LoVo (cell line): ENCODE measurements around the gene SUGT1.
"Not testable (repeated sequence)": the region's sequence is repeated elsewhere in the genome, so short reads cannot be mapped to it uniquely, and the experiment has no call there.

Experiments used
- DNase-seq: peaks from one replicate; pipeline ENCODE4 v3.0.0-alpha.2; 2016; ENCODE audit warnings: low spot score

Gene SUGT1

DNA sequence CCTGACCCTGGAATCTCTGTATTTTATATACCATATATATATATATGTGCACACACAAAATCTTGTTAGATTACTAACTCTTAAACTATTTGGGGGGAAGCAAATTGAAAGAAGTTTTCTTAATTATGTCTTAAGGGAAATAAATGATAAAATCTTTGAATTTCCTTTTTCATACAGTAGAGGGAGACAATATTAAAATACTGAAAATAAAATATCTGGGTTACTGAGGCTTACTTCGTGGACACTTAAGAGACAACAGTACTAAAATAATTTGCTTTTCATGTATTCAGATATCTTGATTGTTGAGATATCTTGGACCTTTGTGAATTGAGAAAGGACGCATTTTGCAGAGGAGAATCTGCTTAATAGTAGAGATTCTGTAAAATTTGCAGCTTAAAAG lies 17.0 kb downstream of the SUGT1 start:
- no peak for DNase-seq

DNA sequence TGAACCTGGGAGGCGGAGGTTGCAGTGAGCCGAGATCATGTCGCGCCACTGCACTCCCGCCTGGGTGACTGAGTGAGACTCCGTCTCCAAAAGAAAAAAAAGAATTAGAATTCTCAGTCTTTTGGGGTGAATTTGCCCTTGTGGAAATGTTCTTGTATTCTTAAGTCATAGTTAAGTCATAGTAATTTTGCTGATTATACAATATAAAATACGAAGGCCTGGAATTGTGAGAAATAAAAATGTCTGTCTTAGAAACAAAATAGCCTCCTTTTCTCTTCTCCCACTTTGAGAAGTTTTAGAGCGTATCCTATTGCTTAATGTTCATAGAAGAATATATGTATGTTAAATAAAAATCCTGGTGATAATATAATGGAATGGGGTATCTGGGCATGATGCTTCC lies 18.1 kb downstream of the SUGT1 start:
- no peak for DNase-seq

DNA sequence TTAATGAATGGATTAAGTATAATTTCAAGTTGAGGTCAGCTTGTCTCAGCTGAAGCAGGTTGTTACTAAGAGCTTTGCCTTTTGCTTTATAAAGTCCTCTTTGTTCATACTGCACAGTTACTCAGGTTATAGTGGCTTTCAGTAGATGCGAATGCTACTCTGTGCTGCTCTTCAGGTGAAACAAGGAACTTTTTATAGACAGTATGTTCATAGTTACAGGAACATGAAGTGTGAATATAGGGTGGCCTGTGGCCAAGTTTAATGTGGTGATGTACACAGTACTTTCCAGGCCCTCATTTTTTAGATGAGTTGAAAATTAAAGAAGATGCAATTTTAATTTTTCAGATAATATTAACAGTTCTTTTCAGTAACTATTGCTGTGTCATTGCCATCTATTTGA lies 20.8 kb downstream of the SUGT1 start:
- no peak for DNase-seq

DNA sequence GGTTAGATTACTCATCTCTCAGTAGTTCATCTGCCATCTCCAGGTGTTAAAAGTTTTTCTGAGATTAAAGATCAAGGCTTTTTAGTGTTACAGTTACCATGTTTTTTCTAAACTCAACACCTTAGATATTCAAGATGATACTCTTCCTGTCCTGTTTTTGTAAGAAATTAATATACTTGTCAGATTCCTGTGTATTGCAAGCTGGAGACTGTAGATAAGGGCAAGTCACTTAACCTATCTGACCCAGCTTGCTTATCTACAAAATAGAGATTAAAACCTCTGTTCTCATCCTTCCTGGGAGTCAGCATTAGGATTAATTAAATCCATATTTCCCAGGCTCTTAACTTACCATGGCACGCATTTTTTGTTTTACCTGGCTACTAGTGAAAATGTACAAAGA lies 25.2 kb downstream of the SUGT1 start:
- DNase-seq = no peak

- not testable (repeated sequence) for DNase-seq
Observed at GRCh38 chr13:52685806-52686205, 33.2 kb downstream of the SUGT1 start.

- DNase-seq = no peak
Observed at GRCh38 chr13:52686376-52686775, 33.7 kb downstream of the SUGT1 start.

DNA sequence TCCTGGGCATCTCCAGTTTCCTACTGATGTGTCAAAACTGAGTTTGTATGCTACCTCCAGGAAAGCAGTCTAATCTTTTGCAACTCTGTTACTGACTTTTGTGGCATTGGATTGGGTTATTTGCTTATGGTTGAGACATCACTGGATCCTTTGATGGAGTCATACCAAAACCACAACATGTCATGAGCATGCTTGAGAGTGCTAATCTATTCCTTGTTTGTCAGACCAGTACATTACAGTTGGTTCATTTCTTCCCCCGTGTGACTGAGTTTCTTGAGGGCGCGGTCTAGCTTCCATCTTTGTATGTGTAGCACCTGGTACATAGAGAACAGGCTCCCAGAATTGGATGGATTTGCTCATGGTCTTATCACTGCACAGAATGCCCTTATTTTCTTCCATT lies 43.2 kb downstream of the SUGT1 start:
- no peak for DNase-seq

GRCh38 chr13:52696566-52696965 lies 43.9 kb downstream of the SUGT1 start:
- no peak for DNase-seq

DNA sequence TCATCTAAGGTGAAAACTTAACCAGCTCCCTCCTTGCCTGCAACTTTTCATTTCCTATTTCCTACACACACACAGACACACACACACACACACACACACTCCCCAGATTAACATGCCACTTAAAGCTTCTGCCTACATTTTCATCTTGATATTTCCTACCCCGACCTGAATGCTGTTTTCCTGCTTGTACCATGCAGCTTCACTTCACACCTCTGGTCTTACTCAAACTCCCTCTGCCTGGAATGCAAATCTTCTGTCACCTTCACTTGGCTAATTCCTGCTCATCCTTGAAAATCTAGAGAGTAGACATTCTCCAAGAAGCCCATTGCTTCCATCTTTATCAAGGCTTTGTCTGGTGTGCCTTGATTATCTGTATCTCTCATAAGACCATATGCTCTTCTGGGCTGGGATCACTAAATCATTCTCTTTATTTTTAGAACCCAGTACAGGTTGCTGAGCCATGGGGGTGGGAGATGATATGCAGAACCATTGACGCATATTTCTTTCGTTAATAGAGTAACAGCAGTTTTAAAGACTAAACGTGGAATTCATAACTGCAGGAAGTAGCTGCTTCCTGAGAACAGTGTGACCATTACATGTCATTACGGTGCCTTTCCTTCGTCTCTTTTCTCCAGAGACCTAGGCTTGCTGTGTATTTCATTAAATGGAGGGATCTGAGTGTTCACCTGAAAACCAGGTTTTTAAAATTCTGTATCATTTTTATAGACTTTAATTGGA lies 49.3 kb downstream of the SUGT1 start:
- no peak for DNase-seq

- no peak for DNase-seq
Observed at GRCh38 chr13:52703482-52703881, 50.8 kb downstream of the SUGT1 start.

GRCh38 chr13:52706081-52706480 lies 53.4 kb downstream of the SUGT1 start:
- DNase-seq = no peak

DNA sequence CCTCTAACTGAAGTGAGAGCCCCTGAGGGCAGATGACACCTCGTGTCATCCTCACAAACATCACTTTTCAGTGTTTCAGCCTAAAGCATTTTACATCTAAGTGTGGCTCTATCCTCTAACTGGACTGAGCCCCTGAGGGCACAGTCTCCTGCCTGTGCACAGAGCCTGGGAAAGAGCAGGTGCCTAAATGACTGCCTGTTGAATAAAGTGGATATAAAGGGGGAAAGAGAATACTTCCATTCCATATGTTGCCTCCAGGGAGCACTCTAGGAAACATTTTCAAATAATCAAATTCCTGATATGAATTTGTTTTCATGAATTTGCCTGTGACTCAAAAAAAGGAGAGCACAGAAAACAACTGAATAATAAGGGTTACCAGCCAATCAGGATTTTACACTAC lies 54.7 kb downstream of the SUGT1 start:
- DNase-seq = no peak

- DNase-seq = not testable (repeated sequence)
Observed at GRCh38 chr13:52708266-52708665, 55.6 kb downstream of the SUGT1 start.

DNA sequence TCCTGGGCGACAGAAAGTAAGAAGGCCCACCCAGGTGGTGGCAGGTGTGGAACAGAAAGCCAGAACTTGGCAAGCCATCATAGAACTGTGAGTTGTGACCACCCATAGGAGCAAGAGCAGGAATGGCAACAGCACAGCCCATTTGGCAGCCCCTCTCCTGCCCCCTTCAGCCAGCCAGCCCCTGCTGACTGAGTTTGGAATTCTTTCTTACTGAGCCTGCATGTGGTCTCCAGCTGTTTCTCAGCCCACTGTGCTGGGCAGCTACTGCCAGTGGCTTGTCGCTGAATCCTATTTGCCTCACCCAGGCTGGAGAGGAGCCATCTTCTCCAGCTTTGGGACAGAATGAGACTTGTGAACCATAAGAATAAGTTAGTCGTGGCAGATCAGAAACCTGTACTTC lies 58.6 kb downstream of the SUGT1 start:
- no peak for DNase-seq

DNA sequence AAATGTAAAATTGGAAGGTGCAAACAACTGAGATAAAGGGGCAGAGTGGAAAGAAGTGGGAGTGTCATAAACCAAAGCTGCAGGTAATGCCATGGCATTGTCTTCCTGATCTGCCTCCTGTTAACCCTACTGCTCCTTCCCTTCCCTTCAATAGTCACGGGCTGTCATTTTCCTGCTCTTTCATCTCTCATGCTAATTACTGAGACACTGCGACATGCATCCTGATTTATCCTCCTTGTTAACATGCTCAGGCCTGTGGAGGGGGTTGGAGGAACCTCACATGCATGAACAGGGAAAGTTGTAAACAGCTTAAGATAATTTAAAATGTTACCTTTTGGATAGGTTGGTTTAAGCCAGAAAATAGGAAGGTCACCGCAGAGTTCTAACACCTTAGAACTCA lies 59.7 kb downstream of the SUGT1 start:
- DNase-seq = no peak

DNA sequence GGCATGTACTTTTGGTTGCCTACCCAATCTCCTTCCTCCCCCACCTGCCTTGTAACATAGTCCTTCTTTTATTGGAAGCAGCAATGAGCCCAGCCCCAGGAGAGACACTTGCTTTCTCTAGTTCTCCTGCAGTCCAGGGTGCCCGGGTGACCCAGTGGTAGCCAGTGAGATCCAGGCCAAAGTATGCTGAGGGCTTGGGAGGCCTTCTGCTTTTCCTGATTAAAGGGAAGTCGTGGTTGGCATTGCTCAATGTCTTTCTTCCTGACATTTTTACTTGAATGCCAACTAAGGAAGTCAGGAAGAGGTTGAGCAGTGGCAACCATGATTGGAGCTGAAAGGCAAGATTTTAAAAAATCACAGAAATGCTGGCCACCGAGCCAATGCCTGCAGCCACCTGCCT lies 61.3 kb downstream of the SUGT1 start:
- DNase-seq = no peak

- not testable (repeated sequence) for DNase-seq
Observed at GRCh38 chr13:52720904-52721303, 68.3 kb downstream of the SUGT1 start.

- not testable (repeated sequence) for DNase-seq
Observed at GRCh38 chr13:52721356-52721755, 68.7 kb downstream of the SUGT1 start.

- no peak for DNase-seq
Observed at GRCh38 chr13:52723181-52723580, 70.5 kb downstream of the SUGT1 start.

DNA sequence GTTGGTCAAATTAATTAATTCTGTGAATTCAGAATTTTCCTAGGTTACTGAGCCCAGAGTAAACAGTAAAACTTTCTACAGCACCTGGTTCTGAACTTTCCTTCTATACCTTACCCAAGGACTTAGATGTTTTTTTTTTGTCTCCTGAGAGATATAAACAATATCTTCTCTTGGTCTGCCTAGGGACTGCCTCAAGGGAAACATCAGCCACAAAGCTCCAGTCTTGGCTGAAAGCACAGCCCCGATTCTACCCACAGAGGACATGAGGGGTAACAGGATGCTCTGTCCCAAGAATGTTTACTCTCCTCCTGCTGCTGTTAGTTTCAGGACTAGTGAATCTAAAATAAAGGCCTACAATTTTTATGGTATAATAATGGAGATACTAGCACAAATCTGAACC lies 72.7 kb downstream of the SUGT1 start:
- no peak for DNase-seq

DNA sequence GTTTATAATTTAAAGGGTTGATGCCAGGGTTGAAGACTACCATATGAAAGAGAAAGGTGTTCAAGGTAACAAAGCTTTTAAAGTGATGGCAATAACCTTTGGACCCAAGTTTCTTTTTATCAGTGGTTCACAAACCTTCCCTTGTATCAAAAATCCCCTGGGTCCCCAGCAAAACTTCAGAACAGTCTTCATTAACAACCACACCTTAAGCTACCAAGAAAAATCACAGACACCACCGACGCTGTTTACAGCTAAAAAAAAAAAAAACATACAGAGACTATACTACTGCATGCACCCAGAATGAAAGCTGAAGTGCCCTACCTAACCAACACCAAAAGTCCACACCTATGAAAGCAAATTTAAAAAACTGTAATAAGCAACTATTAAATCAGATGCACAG lies 73.6 kb downstream of the SUGT1 start:
- DNase-seq = no peak

DNA sequence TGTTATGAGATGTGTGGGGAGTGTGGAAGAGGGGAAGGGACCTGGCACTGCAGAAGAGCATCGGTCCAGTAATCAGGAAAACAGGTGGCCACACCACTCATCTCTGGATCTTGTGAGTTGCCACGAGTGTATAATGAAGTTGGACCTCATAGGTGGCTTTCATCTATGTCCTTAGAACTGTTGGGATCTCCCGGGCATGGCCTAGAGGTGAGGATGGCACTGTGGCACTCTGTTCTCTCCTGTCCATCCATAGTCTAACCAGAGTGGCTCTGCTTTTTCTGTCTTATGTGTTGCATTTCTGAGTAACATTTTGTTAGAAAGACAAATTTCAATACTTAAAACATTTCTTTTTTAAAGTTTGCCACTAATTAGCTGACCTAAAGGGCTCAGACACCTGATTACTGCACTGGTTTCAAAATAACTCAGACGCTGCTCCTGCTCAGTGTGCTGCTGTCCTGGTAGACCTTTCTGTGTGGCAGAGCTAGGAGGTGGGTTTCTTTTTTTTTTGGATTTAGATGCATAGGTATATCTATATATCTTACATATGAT lies 81.5 kb downstream of the SUGT1 start:
- DNase-seq = no peak

GRCh38 chr13:52736891-52737290 lies 84.3 kb downstream of the SUGT1 start:
- DNase-seq = no peak

GRCh38 chr13:52737451-52737850 lies 84.8 kb downstream of the SUGT1 start:
- no peak for DNase-seq
